Gastroesophageal sphincter (tissue), 4 donors: ENCODE results near the gene NTF4. TPM values are rescaled to one million over a fixed set of nuclear protein-coding genes. Genes with fewer than 3 reads are reported as not detected.

Source experiments
- ATAC-seq: fragments of 150-250 bp; one replicate; pipeline ENCODE4 v1.9.1; 2016; ENCODE audit warnings: mild to moderate bottlenecking, moderate library complexity
- H3K27ac ChIP-seq, 4 donors: fragments of 200-600 bp; sonication (generic) in 3 of 4; 1 replicate in 3 of 4; 2 replicates in 1 of 4; pipeline ENCODE4 v1.5.1; 2016 to 2019
- H3K27me3 ChIP-seq: fragments of 200-600 bp; sonication (generic); one replicate; pipeline ENCODE4 v1.5.1; 2019
- H3K36me3 ChIP-seq, 2 donors: fragments of 200-600 bp; sonication (generic); one replicate each; pipeline ENCODE4 v1.5.1; 2019; ENCODE audit warnings: control low read depth in 1 of 2
- H3K4me1 ChIP-seq, 3 donors: fragments of 200-600 bp; sonication (generic); 1 replicate in 2 of 3; 2 replicates in 1 of 3; pipeline ENCODE4 v1.5.1; 2016 to 2019; ENCODE audit warnings: control low read depth in 2 of 3
- H3K4me3 ChIP-seq, 2 donors: fragments of 200-600 bp; sonication (generic); one replicate each; pipeline ENCODE4 v1.5.1; 2019; ENCODE audit warnings: mild to moderate bottlenecking in 1 of 2, moderate library complexity in 1 of 2
- H3K9me3 ChIP-seq, 3 donors: fragments of 200-600 bp; sonication (generic); one replicate each; pipeline ENCODE4 v1.5.1; 2017 to 2019; ENCODE audit warnings: control low read depth in 2 of 3
- EP300 ChIP-seq: sonication (generic); formaldehyde crosslinking; IDR thresholded peaks from one replicate; pipeline ENCODE4 v1.6.1; 2017; ENCODE audit warnings: antibody characterized with exemption, mild to moderate bottlenecking
- POLR2A ChIP-seq, 2 donors: fragments of 450-650 bp; IDR thresholded peaks; one replicate each; pipeline ENCODE4 v1.6.1; 2017; ENCODE audit warnings: antibody characterized with exemption in 2 of 2, mild to moderate bottlenecking in 2 of 2, moderate library complexity in 1 of 2
- POLR2AphosphoS5 ChIP-seq: sonication (generic); formaldehyde crosslinking; IDR thresholded peaks from one replicate; pipeline ENCODE4 v1.6.1; 2017; ENCODE audit warnings: antibody characterized with exemption
- WGBS, 2 donors: methylation state at CpG; one replicate each; pipeline ENCODE4 v1.1.5; 2018; ENCODE audit warnings: low coverage in 1 of 2; 5-methylcytosine and 5-hydroxymethylcytosine counted together
- total RNA-seq, 4 donors: library from RNA; depleted of rRNA; stranded (reverse); fragments of >200 nt; gene quantifications; one replicate each; pipeline ENCODE4 v1.1.0, GENCODE V29; 2016
- TF ChIP-seq, protein P1 (sequence below), 4 experiments: fragments of 200-600 bp in 2 of 4; fragments of 450-650 bp in 2 of 4; sonication (generic) in 1 of 4; IDR thresholded peaks; one replicate each; pipeline ENCODE4 v1.5.1; 2017 to 2019; ENCODE audit warnings: antibody characterized with exemption in 4 of 4, mild to moderate bottlenecking in 2 of 4, moderate library complexity in 2 of 4

NTF4 gene
- total RNA-seq, 4 donors from 2014 or later: 0.37 TPM; not detected in 3

DNA sequence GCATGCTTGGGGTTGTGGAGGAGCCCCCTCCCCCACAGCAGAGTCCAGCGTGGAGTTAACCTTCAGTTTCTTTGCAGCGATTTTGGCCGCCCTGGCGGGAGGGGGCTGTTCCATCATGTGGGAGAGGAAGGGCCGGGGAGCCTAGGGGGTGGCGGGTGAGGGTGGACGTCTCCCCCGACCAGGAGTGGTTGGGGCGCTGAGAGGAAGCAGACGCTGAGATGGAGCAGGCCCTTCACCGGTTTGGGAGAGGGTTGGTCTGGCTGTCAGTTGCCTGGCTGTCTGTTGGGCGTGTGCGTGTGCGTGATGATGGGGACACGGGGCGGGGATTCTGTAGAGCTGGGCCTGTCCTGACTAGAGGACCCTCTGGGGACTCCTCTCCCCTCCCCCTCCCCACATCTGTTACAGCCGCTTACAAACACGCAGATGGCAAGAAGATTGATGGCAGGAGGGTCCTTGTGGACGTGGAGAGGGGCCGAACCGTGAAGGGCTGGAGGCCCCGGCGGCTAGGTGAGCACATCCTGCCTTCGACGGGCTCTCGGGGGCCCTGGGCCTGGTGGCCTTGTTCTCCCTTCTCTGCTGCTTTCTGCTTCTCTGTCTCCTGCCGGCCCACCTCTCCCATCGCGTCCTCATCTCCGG is 39.7 kb upstream of the NTF4 start:
- no peak overlapping the region for H3K4me3 ChIP-seq
- WGBS, 2 donors: 65 to 74% methylated on average over 5 to 7 of the region's 30 CpGs
- TF ChIP-seq POLR2AphosphoS5: no peak
- no peak for TF ChIP-seq POLR2A (IDR thresholded peaks at IDR 0.05)
- TF ChIP-seq, protein P1, sequence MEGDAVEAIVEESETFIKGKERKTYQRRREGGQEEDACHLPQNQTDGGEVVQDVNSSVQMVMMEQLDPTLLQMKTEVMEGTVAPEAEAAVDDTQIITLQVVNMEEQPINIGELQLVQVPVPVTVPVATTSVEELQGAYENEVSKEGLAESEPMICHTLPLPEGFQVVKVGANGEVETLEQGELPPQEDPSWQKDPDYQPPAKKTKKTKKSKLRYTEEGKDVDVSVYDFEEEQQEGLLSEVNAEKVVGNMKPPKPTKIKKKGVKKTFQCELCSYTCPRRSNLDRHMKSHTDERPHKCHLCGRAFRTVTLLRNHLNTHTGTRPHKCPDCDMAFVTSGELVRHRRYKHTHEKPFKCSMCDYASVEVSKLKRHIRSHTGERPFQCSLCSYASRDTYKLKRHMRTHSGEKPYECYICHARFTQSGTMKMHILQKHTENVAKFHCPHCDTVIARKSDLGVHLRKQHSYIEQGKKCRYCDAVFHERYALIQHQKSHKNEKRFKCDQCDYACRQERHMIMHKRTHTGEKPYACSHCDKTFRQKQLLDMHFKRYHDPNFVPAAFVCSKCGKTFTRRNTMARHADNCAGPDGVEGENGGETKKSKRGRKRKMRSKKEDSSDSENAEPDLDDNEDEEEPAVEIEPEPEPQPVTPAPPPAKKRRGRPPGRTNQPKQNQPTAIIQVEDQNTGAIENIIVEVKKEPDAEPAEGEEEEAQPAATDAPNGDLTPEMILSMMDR (IDR thresholded peaks at IDR 0.05): no peak
- TF ChIP-seq EP300: no peak
- H3K36me3 ChIP-seq: peaks cover 0 to 100% of the 10 kb centered on the region in 2 donors
- no peak for ATAC-seq
- H3K27ac ChIP-seq: no peak overlapping the region
- no peaks in the 10 kb centered on the region for H3K9me3 ChIP-seq
- H3K27me3 ChIP-seq: no peaks in the 10 kb centered on the region
- H3K4me1 ChIP-seq: no peaks in the 10 kb centered on the region

DNA sequence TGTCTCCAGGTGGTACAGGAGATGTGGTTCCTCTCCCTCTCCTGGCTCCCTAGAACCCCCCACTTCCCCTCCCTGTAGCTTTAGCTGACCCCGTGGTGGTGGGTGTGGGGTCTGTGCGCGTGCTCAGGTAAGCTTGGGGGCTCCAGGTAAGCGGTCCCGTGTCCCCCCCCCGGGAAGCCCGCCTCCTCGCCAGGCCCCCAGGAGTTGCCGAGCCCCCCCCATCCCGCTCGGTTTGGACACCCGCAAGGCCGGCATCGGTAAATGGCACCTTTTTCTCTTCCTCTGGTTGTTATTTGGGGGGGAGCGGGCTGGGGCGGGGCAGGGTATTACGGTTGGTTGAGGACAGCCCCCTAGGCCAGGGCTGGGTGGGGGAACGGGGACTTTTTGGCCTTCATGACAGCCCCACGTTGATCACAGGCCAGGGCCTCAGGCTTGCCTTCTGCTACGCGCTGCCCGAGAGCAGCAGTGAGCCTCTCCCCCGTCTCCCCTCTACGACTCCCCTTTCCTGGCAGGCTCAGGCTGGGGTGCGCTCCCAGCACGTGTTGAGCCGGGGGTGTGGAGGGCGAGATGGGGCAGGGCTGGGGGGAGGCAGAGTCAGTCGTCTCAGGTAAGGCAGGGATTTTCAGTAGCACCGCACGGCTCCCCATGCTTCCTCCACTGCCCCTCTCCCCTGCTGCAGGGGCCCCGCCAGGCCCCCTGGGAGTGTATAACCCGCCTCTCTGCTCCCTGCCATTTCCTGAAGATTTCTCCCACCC is 38.9 kb upstream of the NTF4 start:
- Histone ChIP-seq H3K9me3 (no peaks in the 10 kb centered on the region), H3K36me3 (peaks cover 0 to 100% of the 10 kb centered on the region in 2 donors), H3K27me3 (no peaks in the 10 kb centered on the region), H3K4me1 (peaks cover 0 to 7% (median 0%) of the 10 kb centered on the region in 3 donors), H3K4me3 (no peak overlapping the region), H3K27ac (no peak overlapping the region)
- TF ChIP-seq POLR2A (IDR thresholded peaks at IDR 0.05) (no peak), EP300 (no peak), POLR2AphosphoS5 (no peak)
- TF ChIP-seq, protein P1 (IDR thresholded peaks at IDR 0.05): no peak
- 79 to 80% methylated on average over 2 to 6 of the region's 33 CpGs for WGBS, 2 donors
- ATAC-seq: no peak

DNA sequence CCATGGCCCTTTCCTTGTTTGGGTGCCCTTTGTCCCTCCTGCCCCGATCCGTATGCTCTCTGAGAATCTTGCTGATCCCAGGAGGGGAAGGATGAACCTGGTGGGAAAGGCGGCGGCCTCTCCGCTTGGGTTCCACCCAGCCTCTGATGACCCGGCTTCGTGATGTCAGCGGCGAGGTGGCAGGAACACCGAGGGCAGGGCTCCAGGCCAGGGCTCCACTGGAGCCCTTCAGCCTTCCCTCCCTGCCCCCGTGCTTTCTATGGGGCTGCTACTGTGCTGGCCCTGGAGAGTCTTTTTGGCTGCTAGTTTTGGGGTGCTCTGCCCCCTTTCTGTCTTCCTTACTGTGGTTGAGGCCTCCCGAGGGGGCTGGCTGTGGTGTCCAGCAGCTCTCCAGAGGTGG is 37.7 kb upstream of the NTF4 start:
- no peak for ATAC-seq
- Histone ChIP-seq H3K4me3 (no peak overlapping the region), H3K27me3 (no peaks in the 10 kb centered on the region), H3K27ac (no peak overlapping the region), H3K36me3 (peaks cover 0 to 100% of the 10 kb centered on the region in 2 donors), H3K4me1 (peaks cover 0 to 19% (median 0%) of the 10 kb centered on the region in 3 donors), H3K9me3 (no peaks in the 10 kb centered on the region)
- TF ChIP-seq EP300 (no peak), POLR2AphosphoS5 (no peak), POLR2A (IDR thresholded peaks at IDR 0.05) (no peak)
- TF ChIP-seq, protein P1 (IDR thresholded peaks at IDR 0.05): no peak
- no CpG with 5 or more reads among the region's 12 CpGs for whole genome bisulfite sequencing, 2 donors

DNA sequence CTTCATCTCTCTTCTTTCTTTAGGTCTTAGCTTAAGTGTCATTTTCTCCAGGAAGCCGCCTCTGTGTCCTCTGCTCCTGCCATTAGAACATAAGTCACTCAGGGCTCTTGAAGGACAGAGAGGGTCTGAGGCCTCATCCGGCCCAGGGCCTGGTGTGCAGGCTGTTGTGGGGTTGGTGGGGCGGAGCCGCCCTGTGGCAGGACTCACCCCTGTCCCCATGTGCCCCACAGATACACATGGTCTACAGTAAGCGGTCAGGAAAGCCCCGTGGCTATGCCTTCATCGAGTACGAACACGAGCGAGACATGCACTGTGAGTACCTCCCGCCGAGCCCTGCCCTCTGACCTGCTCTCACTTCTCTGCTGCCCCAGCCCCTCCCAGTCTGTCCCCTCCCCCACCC is 36.5 kb upstream of the NTF4 start:
- ATAC-seq: no peak
- no peak overlapping the region for H3K27ac ChIP-seq
- H3K4me1 ChIP-seq: peaks cover 0 to 19% (median 0%) of the 10 kb centered on the region in 3 donors
- no peaks in the 10 kb centered on the region for H3K9me3 ChIP-seq
- WGBS, 2 donors: 100% methylated on average over 1 of the region's 12 CpGs; no CpG with 5 or more reads in 1 of the 2 donors
- H3K36me3 ChIP-seq: peaks cover 0 to 100% of the 10 kb centered on the region in 2 donors
- no peak overlapping the region for H3K4me3 ChIP-seq
- TF ChIP-seq POLR2A (IDR thresholded peaks at IDR 0.05): no peak
- TF ChIP-seq EP300: no peak
- no peak for TF ChIP-seq POLR2AphosphoS5
- TF ChIP-seq, protein P1 (IDR thresholded peaks at IDR 0.05): no peak
- no peaks in the 10 kb centered on the region for H3K27me3 ChIP-seq
